22Rv1 (cell line): ENCODE results near the gene MTRFR.

Experiments
- H3K27ac ChIP-seq: fragments of 450-650 bp; 2 replicates; pipeline ENCODE4 v1.5.1; 2017
- CTCF ChIP-seq: fragments of 450-650 bp; IDR thresholded peaks from 2 replicates; pipeline ENCODE4 v1.5.1; 2017; ENCODE audit warnings: mild to moderate bottlenecking
- ZFX ChIP-seq: fragments of 450-650 bp; IDR thresholded peaks from 2 replicates; pipeline ENCODE4 v1.6.1; 2017; ENCODE audit warnings: antibody characterized with exemption, borderline replicate concordance

MTRFR gene

DNA sequence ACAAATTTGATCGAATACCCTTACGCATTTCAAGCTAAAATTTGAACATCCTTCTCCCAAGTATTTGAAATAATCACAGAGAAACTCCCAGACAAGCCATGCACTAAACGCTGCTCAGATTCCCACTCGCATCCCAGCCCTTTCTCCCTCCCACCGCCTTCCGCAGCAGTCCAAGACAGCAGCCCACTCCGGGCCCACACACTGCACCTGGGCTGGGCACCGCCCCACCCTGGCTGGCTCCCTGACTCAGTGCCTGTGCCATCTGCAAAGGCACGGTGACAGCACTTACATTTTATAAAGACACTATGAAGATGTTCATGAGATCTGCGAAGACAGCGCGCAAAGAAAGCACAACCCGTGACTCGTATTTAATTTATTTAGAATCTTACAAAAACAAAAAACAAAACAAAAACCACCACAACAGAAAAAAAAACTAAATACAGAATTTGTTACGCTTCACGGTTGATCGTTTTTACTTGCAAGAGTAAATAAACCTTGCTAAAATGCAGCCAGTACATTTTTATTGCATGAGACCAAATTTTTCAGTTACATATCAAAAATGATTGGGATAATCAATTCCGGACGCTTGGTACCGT, 55.6 kb downstream of the MTRFR start:
- H3K27ac ChIP-seq, result no peak overlapping the region
- no peak for TF ChIP-seq ZFX
- TF ChIP-seq CTCF, result no peak

- TF ChIP-seq ZFX, result no peak
- no peak for TF ChIP-seq CTCF
- no peak overlapping the region for H3K27ac ChIP-seq
Observed at GRCh38 chr12:123289911-123290310, 56.7 kb downstream of the MTRFR start.

DNA sequence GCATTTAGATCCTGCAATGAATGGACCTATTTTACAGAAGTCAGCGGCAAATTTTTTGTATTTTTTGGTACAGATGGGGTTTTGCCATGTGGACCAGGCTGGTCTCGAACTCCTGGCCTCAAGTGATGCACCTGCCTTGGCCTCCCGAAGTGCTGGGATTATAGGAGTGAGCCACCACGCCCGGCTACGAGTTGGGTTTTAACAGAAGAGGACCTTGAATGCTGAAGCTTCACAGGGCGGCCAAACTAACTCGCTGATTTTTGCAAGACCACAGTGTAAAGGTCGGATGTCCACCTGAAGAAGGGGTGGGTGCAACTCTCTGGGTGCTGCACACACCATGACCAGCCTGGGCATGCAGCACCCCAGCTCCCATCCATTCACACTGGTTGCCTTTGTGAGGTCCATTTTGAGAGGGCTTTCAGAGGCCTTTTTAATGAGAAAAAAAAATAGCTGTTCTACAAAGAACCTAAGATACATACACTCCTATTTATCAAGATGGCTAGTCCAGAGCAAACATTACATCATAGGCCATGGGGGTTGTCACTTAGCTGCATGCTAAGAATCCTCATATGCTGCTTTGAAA, 60.0 kb downstream of the MTRFR start:
- no peak overlapping the region for H3K27ac ChIP-seq
- no peak for TF ChIP-seq ZFX
- TF ChIP-seq CTCF, result no peak

DNA sequence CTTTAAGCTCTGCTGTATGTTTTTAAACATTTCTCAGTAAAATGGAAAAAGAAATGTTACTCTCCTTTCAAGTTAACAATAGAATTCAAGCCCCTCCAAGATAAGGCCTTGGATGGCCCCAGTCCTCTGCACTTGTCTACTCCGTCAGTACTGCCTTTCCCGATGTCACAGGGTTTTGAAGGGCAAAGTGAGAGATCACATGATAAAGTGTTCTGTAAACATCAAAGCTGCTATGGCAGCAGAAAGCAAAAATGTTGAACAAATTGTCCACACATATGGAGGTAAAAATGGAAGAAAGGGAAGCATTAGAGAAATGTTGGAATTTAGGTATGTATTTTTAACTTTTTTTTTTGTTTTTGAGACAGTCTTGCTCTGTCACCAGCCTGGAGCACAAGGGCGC, 71.9 kb downstream of the MTRFR start:
- H3K27ac ChIP-seq, result no peak overlapping the region

GRCh38 chr12:123306200-123306599, 73.0 kb downstream of the MTRFR start:
- TF ChIP-seq CTCF, result no peak
- TF ChIP-seq ZFX, result no peak
- H3K27ac ChIP-seq, result no peak overlapping the region

More for the DNA sequence above, 71.9 kb downstream of the MTRFR start:
- TF ChIP-seq CTCF (no peak), ZFX (no peak)
